Endothelial cell of umbilical vein (primary cell): ENCODE data around the gene KRT3. TPM values are rescaled to one million over a fixed set of nuclear protein-coding genes. Genes with fewer than 3 reads are reported as not detected.

Source experiments
- BruUV-seq: library from RNA; stranded (reverse); fragments of 400-500 nt; replicated peaks from 2 replicates; lab custom pipeline; 2021; lab: Mats Ljungman, UMichigan
- CTCF ChIA-PET: fragments of 300-600, 350-600 bp; sonication (Branson Sonifier 250); formaldehyde crosslinking; loops from one replicate; lab custom pipeline; 2021; ENCODE audit warnings: antibody characterized with exemption, inconsistent platforms; lab: Charles Lee
- POLR2A ChIA-PET: fragments of 300-600, 350-600 bp; sonication (Branson Sonifier 250); formaldehyde crosslinking; loops from one replicate; lab custom pipeline; 2021; ENCODE audit warnings: antibody characterized with exemption, inconsistent platforms; lab: Charles Lee
- DNase-seq: peaks from one replicate; pipeline ENCODE4 v3.0.0-alpha.2; 2011; ENCODE audit warnings: low read depth, low spot score
- FAIRE-seq: peaks from 2 replicates; lab custom pipeline; 2011; peaks lifted over from hg19 to GRCh38; lab: Jason Lieb, UNC
- H2AFZ ChIP-seq: 2 replicates; pipeline ENCODE4 v1.6.0; 2012; ENCODE audit warnings: low read depth, low read length, control low read depth, inconsistent platforms
- H3K27ac ChIP-seq: 2 replicates; pipeline ENCODE4 v1.5.1; 2011; ENCODE audit warnings: low read depth, mild to moderate bottlenecking, control low read depth, low read length, moderate library complexity; ENCODE audit not compliant: insufficient read depth
- H3K27me3 ChIP-seq, 2 experiments: 2 replicates each; pipeline versions ENCODE4 v1.6.0 to v1.6.1; 2011; ENCODE audit warnings: low read length in 2 of 2, mixed read lengths in 1 of 2; ENCODE audit not compliant: control insufficient read depth in 2 of 2, insufficient read depth in 2 of 2
- H3K36me3 ChIP-seq, 2 experiments: 2 replicates in 1 of 2; 3 replicates in 1 of 2; pipeline ENCODE4 v1.5.1; 2011; ENCODE audit warnings: low read length in 2 of 2, mild to moderate bottlenecking in 1 of 2, moderate library complexity in 1 of 2; ENCODE audit not compliant: control insufficient read depth in 2 of 2, insufficient read depth in 2 of 2; ENCODE audit errors: extremely low read depth in 1 of 2
- H3K4me1 ChIP-seq: 3 replicates; pipeline ENCODE4 v1.5.1; 2011; ENCODE audit warnings: mild to moderate bottlenecking, low read length; ENCODE audit not compliant: control insufficient read depth, insufficient read depth; ENCODE audit errors: extremely low read depth
- H3K4me2 ChIP-seq: 2 replicates; pipeline ENCODE4 v1.6.1; 2011; ENCODE audit warnings: low read length, control low read depth, mixed read lengths; ENCODE audit not compliant: insufficient read depth
- H3K4me3 ChIP-seq, 3 experiments: fragments of 200-600 bp in 1 of 3; sonication (generic), shearing (Covaris generic) in 1 of 3; replicated peaks in 1 of 3; 2 replicates each; pipeline ENCODE4 v1.5.1; 2011 to 2016; ENCODE audit warnings: control low read depth in 3 of 3, low read length in 3 of 3, mild to moderate bottlenecking in 2 of 3, inconsistent platforms in 1 of 3, low read depth in 1 of 3, moderate library complexity in 1 of 3; ENCODE audit not compliant: insufficient read depth in 1 of 3
- H3K79me2 ChIP-seq: 2 replicates; pipeline ENCODE4 v1.6.0; 2012; ENCODE audit warnings: low read length, inconsistent platforms; ENCODE audit not compliant: control insufficient read depth, insufficient read depth
- H3K9ac ChIP-seq: replicated peaks from 2 replicates; pipeline ENCODE3; 2011; ENCODE audit warnings: low read length, control low read depth; ENCODE audit not compliant: insufficient read depth; ENCODE audit errors: extremely low read depth
- H3K9me1 ChIP-seq: replicated peaks from 3 replicates; pipeline ENCODE4 v1.6.0; 2011; ENCODE audit warnings: mild to moderate bottlenecking, low read length; ENCODE audit not compliant: control insufficient read depth, insufficient read depth; ENCODE audit errors: extremely low read depth
- H3K9me3 ChIP-seq: replicated peaks from 2 replicates; pipeline ENCODE4 v1.5.1; 2012; ENCODE audit warnings: low read length, inconsistent platforms; ENCODE audit not compliant: control insufficient read depth, insufficient read depth
- H4K20me1 ChIP-seq: replicated peaks from 2 replicates; pipeline ENCODE3; 2011; ENCODE audit warnings: mild to moderate bottlenecking, low read length; ENCODE audit not compliant: control insufficient read depth, insufficient read depth; ENCODE audit errors: extremely low read depth
- EZH2 ChIP-seq: IDR thresholded peaks from 2 replicates; pipeline ENCODE4 v1.6.1; 2012; ENCODE audit warnings: borderline replicate concordance, low read depth, mild to moderate bottlenecking, moderate library complexity, low read length, inconsistent platforms; ENCODE audit not compliant: severe bottlenecking
- FOS ChIP-seq: IDR thresholded peaks from 2 replicates; pipeline ENCODE4 v1.6.1; 2011; ENCODE audit warnings: mild to moderate bottlenecking, low read length, moderate library complexity, borderline replicate concordance; ENCODE audit not compliant: insufficient read depth
- GATA2 ChIP-seq: IDR thresholded peaks from 2 replicates; pipeline ENCODE4 v1.7.0; 2011; ENCODE audit warnings: low read depth, mild to moderate bottlenecking, moderate library complexity, mixed read lengths, low read length; ENCODE audit not compliant: insufficient read length, insufficient read depth
- MYC ChIP-seq: IDR thresholded peaks from one replicate; pipeline ENCODE4 v1.6.1; 2011; ENCODE audit warnings: mild to moderate bottlenecking, low read depth, low read length
- POLR2A ChIP-seq: IDR thresholded peaks from 2 replicates; pipeline ENCODE4 v1.6.1; 2012; ENCODE audit warnings: low read depth, mild to moderate bottlenecking, control low read depth, low read length
- POLR2AphosphoS5 ChIP-seq: IDR thresholded peaks from 2 replicates; pipeline ENCODE4 v1.6.1; 2012; ENCODE audit warnings: low read depth, mild to moderate bottlenecking, control low read depth, low read length, moderate library complexity; ENCODE audit not compliant: insufficient read depth
- dilution Hi-C: fragments of 300-500 bp; cut with MboI; formaldehyde crosslinking; loops from one replicate; pipeline ENCODE4 v1.15.0; 2019; ENCODE audit warnings: low sequenced_read_pairs; ENCODE audit not compliant: extremely low pct_ligation_motif_present
- intact Hi-C: fragments of 100-400 bp; cut with micrococcal nuclease; formaldehyde crosslinking; loops from one replicate; pipeline ENCODE4 v1.10.0; 2022
- polyA plus RNA-seq, 4 experiments: library from polyadenylated mRNA; depleted of rRNA in 3 of 4; stranded (reverse) in 3 of 4; unstranded in 1 of 4; fragments of >200 nt; gene quantifications; 2 replicates each; pipeline versions ENCODE4 v1.2.1 to v1.2.3, GENCODE V29; 2011 to 2012; ENCODE audit warnings: missing spikeins in 1 of 4
- total RNA-seq: library from RNA; stranded (reverse); gene quantifications from 2 replicates; pipeline ENCODE4 v1.2.3, GENCODE V29; 2021
- TF ChIP-seq, protein P1 (sequence below), 2 donors: IDR thresholded peaks; 1 replicate in 1 of 2; 2 replicates in 1 of 2; pipeline ENCODE4 v1.5.1; 2011; ENCODE audit warnings: low read length in 2 of 2, mild to moderate bottlenecking in 2 of 2, moderate library complexity in 2 of 2, control low read depth in 1 of 2, inconsistent platforms in 1 of 2, low read depth in 1 of 2; ENCODE audit not compliant: insufficient read depth in 1 of 2; ENCODE audit errors: extremely low read depth in 1 of 2
- TF ChIP-seq, protein P2 (sequence below): IDR thresholded peaks from 2 replicates; pipeline ENCODE4 v1.6.1; 2011; ENCODE audit not compliant: insufficient read depth, insufficient read length

Gene KRT3
- total and polyA plus RNA-seq, 2 donors (not counting 3 experiments of a cell fraction or from before 2014, with no cell fraction given) = not detected

DNA sequence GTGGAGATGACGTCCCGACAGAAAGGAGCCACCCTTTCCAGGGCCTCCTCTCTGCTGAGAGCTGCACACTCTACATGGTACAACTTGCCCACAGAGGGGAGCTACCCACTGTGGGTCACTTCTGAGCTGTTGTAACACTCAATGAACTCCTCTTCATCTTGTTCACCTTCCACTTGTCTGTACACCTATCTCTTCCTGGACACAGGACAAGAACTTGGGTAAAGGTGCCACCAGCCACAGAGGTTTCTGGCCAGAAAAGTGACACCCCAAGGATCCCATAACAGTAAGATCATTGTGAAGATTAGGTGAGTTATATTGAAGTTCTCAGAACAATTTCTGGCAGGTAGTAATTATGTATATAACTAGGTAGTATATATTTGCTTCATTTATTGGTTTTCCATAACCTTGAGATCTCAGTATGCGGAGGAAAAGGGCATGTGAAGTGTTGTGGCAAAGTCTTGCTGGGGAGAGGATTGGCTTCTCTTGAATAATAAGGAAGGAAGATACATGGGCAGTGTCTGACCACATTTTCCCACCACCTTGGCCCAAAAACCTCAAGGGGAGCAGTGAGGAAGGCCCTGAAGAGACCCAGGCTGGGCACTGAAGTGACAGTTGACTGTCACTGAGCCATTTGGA lies 53.0 kb downstream of the KRT3 start:
- TF ChIP-seq FOS = no peak
- TF ChIP-seq, protein P1, sequence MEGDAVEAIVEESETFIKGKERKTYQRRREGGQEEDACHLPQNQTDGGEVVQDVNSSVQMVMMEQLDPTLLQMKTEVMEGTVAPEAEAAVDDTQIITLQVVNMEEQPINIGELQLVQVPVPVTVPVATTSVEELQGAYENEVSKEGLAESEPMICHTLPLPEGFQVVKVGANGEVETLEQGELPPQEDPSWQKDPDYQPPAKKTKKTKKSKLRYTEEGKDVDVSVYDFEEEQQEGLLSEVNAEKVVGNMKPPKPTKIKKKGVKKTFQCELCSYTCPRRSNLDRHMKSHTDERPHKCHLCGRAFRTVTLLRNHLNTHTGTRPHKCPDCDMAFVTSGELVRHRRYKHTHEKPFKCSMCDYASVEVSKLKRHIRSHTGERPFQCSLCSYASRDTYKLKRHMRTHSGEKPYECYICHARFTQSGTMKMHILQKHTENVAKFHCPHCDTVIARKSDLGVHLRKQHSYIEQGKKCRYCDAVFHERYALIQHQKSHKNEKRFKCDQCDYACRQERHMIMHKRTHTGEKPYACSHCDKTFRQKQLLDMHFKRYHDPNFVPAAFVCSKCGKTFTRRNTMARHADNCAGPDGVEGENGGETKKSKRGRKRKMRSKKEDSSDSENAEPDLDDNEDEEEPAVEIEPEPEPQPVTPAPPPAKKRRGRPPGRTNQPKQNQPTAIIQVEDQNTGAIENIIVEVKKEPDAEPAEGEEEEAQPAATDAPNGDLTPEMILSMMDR (IDR thresholded peaks at IDR 0.05; ENCODE audit: extremely low read depth in 1 of 2, insufficient read depth in 1 of 2, low read depth in 1 of 2, low read length in 2 of 2) = no peak
- H3K79me2 ChIP-seq = no peaks in the 10 kb centered on the region
- H3K9me1 ChIP-seq = no peaks in the 10 kb centered on the region
- FAIRE-seq = no peak
- H3K36me3 ChIP-seq = no peaks in the 10 kb centered on the region
- no peaks in the 10 kb centered on the region for H4K20me1 ChIP-seq
- H3K9ac ChIP-seq = no peak overlapping the region
- H2AFZ ChIP-seq = no peak overlapping the region
- H3K4me3 ChIP-seq = no peak overlapping the region
- DNase-seq = no peak
- no peak overlapping the region for H3K4me2 ChIP-seq
- no peaks in the 10 kb centered on the region for H3K27me3 ChIP-seq
- ChIA-PET CTCF (no interaction called here), POLR2A (no interaction called here)
- no peaks in the 10 kb centered on the region for H3K4me1 ChIP-seq
- no peak overlapping the region for H3K27ac ChIP-seq
- BruUV-seq = no TSS peak
- dilution Hi-C loops (no loop called here), intact Hi-C loops (no loop called here)
- H3K9me3 ChIP-seq = no peaks in the 10 kb centered on the region

DNA sequence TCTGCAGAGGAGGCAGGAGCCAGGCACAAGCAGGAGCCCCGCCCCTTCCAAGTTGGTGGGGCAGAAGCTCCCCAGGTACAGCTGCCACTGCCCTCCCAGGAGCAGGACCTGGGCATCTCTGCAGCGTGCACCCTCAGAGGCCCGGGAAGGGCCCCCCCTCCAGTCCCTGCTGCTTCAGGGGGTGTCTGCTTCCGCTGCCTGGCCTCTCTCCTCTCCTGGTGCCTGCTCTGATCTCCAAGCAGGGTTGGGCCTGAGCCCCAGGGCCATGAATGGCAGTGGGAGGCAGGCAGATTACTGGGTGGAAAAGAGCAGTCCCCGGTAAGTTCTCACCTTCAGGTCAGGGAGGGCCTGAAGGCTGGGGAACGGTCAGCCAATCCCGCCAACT lies 53.7 kb downstream of the KRT3 start:
- no TSS peak for BruUV-seq
- H3K9me1 ChIP-seq = no peaks in the 10 kb centered on the region
- no peaks in the 10 kb centered on the region for H3K79me2 ChIP-seq
- no peaks in the 10 kb centered on the region for H3K27me3 ChIP-seq
- intact Hi-C loops (no loop called here), dilution Hi-C loops (no loop called here)
- FAIRE-seq (no peak), DNase-seq (no peak)
- H3K4me2 ChIP-seq = no peak overlapping the region
- no peak overlapping the region for H3K27ac ChIP-seq
- H3K4me1 ChIP-seq = no peaks in the 10 kb centered on the region
- CTCF ChIA-PET = no interaction called here
- no peak overlapping the region for H3K9ac ChIP-seq
- H3K9me3 ChIP-seq = no peaks in the 10 kb centered on the region
- no peaks in the 10 kb centered on the region for H3K36me3 ChIP-seq
- POLR2A ChIA-PET = no interaction called here
- no peak overlapping the region for H3K4me3 ChIP-seq
- H4K20me1 ChIP-seq = no peaks in the 10 kb centered on the region
- no peak for TF ChIP-seq POLR2A
- TF ChIP-seq, protein P2, sequence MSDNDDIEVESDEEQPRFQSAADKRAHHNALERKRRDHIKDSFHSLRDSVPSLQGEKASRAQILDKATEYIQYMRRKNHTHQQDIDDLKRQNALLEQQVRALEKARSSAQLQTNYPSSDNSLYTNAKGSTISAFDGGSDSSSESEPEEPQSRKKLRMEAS = no peak
- no peak for TF ChIP-seq EZH2
- TF ChIP-seq POLR2AphosphoS5 = no peak
- TF ChIP-seq GATA2 = no peak
- no peak for TF ChIP-seq FOS
- TF ChIP-seq, protein P1 (IDR thresholded peaks at IDR 0.05; ENCODE audit: extremely low read depth in 1 of 2, insufficient read depth in 1 of 2, low read depth in 1 of 2, low read length in 2 of 2) = no peak
- TF ChIP-seq MYC = no peak
- no peak overlapping the region for H2AFZ ChIP-seq
